OCI-LY7 (cell line): Measurements from ENCODE around the gene HARBI1.

Source experiments
- EZH2phosphoT487 ChIP-seq: fragments of 200-600 bp; sonication (generic); IDR thresholded peaks from 2 replicates; pipeline ENCODE4 v1.6.1; 2018; ENCODE audit warnings: low read depth, borderline replicate concordance, mild to moderate bottlenecking, mixed run types, antibody characterized with exemption, low read length, moderate library complexity, mixed read lengths
- TF ChIP-seq, protein P1 (sequence below): fragments of 200-600 bp; sonication (generic); conservative IDR thresholded peaks from 2 replicates; pipeline ENCODE4 v1.5.1; 2014; ENCODE audit warnings: mild to moderate bottlenecking, antibody characterized with exemption, low read length, moderate library complexity, mixed read lengths

DNA sequence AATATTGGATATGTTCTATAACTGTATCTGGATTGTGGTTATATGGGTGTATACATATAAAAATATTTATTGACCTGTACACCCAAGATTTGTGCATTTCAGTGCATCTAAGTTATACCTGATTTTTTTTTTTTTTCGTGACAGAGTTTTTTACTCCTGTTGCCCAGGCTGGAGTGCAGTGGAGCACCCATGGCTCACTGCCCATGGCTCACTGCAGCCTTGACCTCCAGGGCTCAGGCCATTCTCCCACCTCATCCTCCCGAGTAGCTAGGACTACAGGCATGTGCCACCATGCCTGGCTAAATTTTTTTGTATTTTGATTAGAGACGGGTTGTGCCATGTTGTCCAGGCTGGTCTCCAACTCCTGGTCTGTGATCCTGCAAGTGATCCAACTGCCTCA, 24.6 kb upstream of the HARBI1 start:
- TF ChIP-seq, protein P1, sequence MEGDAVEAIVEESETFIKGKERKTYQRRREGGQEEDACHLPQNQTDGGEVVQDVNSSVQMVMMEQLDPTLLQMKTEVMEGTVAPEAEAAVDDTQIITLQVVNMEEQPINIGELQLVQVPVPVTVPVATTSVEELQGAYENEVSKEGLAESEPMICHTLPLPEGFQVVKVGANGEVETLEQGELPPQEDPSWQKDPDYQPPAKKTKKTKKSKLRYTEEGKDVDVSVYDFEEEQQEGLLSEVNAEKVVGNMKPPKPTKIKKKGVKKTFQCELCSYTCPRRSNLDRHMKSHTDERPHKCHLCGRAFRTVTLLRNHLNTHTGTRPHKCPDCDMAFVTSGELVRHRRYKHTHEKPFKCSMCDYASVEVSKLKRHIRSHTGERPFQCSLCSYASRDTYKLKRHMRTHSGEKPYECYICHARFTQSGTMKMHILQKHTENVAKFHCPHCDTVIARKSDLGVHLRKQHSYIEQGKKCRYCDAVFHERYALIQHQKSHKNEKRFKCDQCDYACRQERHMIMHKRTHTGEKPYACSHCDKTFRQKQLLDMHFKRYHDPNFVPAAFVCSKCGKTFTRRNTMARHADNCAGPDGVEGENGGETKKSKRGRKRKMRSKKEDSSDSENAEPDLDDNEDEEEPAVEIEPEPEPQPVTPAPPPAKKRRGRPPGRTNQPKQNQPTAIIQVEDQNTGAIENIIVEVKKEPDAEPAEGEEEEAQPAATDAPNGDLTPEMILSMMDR = no peak
- TF ChIP-seq EZH2phosphoT487 = no peak
